ENCODE data around the gene PAK4.

DNA sequence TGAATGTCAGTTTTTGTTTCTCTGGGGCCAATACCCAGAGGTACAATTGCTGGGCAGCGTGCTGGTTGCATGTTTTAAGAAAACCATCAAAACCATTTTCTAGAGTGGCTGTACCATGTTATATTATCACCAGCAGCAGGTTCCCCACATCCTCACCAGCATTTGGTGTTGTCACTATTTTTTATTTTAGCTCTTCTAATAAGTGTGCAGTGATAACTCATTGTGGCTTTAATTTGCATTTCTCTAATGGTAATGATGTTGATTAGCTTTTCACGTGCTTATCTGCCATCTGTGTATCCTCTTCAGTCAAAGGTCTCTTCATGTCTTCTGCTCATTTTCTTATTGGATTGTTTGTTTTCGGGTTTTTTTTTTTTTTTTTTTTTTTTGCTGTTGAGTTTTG is 21.9 kb downstream of the PAK4 start:
- TF ChIP-seq CTCF (IDR thresholded peaks at IDR 0.05) (no peak), POLR2AphosphoS5 (IDR thresholded peaks at IDR 0.05; ENCODE audit: insufficient read depth in 1 of 2, low read depth in 1 of 2) (no peak)

All from vagina (tissue), 2 donors.